Testis (tissue), 3 donors: Measurements from ENCODE around the gene DPF3. TPM values are rescaled to one million over a fixed set of nuclear protein-coding genes. Genes with fewer than 3 reads are reported as not detected.

ENCODE experiments used
- DNase-seq: peaks from one replicate; pipeline ENCODE4 v3.0.0-alpha.2; 2019
- H3K27ac ChIP-seq, 2 donors: fragments of 200-600 bp; sonication (generic); one replicate each; pipeline ENCODE4 v1.5.1; 2019
- H3K27me3 ChIP-seq: fragments of 200-600 bp; sonication (generic); one replicate; pipeline ENCODE4 v1.5.1; 2019
- H3K36me3 ChIP-seq: fragments of 200-600 bp; sonication (generic); one replicate; pipeline ENCODE4 v1.5.1; 2017; ENCODE audit warnings: low read depth; ENCODE audit errors: missing control alignments
- H3K4me1 ChIP-seq: fragments of 200-600 bp; sonication (generic); one replicate; pipeline ENCODE4 v1.5.1; 2019
- H3K4me3 ChIP-seq, 2 donors: fragments of 200-600 bp; sonication (generic); one replicate each; pipeline ENCODE4 v1.5.1; 2017 to 2019
- H3K9me3 ChIP-seq: fragments of 200-600 bp; sonication (generic); one replicate; pipeline ENCODE4 v1.5.1; 2017
- CTCF ChIP-seq, 3 experiments: fragments of 450-650 bp in 2 of 3; fragments of 200-600 bp in 1 of 3; sonication (generic) in 1 of 3; IDR thresholded peaks; one replicate each; pipeline ENCODE4 v1.5.1; 2016 to 2019; ENCODE audit warnings: antibody characterized with exemption in 3 of 3, mild to moderate bottlenecking in 2 of 3, moderate library complexity in 1 of 3
- POLR2A ChIP-seq: fragments of 450-650 bp; IDR thresholded peaks from one replicate; pipeline ENCODE4 v1.6.1; 2017; ENCODE audit warnings: antibody characterized with exemption, mild to moderate bottlenecking, moderate library complexity
- WGBS, 2 donors: methylation state at CpG; one replicate each; pipeline ENCODE4 v1.1.5; 2018; 5-methylcytosine and 5-hydroxymethylcytosine counted together
- intact Hi-C: fragments of 100-400 bp; cut with DNase I; formaldehyde crosslinking; loops from one replicate; pipeline ENCODE4 v1.15.1; 2023; ENCODE audit warnings: low total_unique reads
- polyA plus RNA-seq: library from polyadenylated mRNA; stranded (reverse); fragments of 350-450 nt; fragmentation: Illumina TruSeq; extraction: RNeasy Lipid Tissue Mini Kit (QIAGEN cat#74804); gene quantifications from one replicate; pipeline ENCODE4 v1.2.3, GENCODE V29; 2014; ENCODE audit warnings: low read depth, low replicate concordance; ENCODE audit not compliant: insufficient read depth
- total RNA-seq, 2 donors: library from RNA; depleted of rRNA; stranded (reverse); fragments of >200 nt; gene quantifications; one replicate each; pipeline ENCODE4 v1.2.3, GENCODE V29; 2016

DPF3 gene
- total and polyA plus RNA-seq, 3 donors from 2014 or later = 14.6 to 41.6 (median 26.4) TPM

GRCh38 chr14:72673179-72673578, 220.7 kb downstream of the DPF3 start:
- no peak for TF ChIP-seq CTCF (IDR thresholded peaks at IDR 0.05)

GRCh38 chr14:72666610-72667009, 227.3 kb downstream of the DPF3 start:
- H3K36me3 ChIP-seq = no peaks in the 10 kb centered on the region
- H3K4me1 ChIP-seq = no peaks in the 10 kb centered on the region
- TF ChIP-seq POLR2A = no peak
- no peak for TF ChIP-seq CTCF (IDR thresholded peaks at IDR 0.05)
- intact Hi-C loops = no loop called here
- WGBS, 2 donors = 19 to 34% methylated on average over 1 of the region's 1 CpG
- no peaks in the 10 kb centered on the region for H3K27me3 ChIP-seq
- no peak for DNase-seq
- no peaks in the 10 kb centered on the region for H3K9me3 ChIP-seq
- H3K27ac ChIP-seq = no peak overlapping the region
- no peak overlapping the region for H3K4me3 ChIP-seq

More at GRCh38 chr14:72673179-72673578, 220.7 kb downstream of the DPF3 start:
- no peak for DNase-seq
- Histone ChIP-seq H3K9me3 (no peaks in the 10 kb centered on the region), H3K27ac (no peak overlapping the region), H3K27me3 (no peaks in the 10 kb centered on the region), H3K4me3 (no peak overlapping the region), H3K4me1 (no peaks in the 10 kb centered on the region), H3K36me3 (no peaks in the 10 kb centered on the region)
- intact Hi-C loops = no loop called here

DNA sequence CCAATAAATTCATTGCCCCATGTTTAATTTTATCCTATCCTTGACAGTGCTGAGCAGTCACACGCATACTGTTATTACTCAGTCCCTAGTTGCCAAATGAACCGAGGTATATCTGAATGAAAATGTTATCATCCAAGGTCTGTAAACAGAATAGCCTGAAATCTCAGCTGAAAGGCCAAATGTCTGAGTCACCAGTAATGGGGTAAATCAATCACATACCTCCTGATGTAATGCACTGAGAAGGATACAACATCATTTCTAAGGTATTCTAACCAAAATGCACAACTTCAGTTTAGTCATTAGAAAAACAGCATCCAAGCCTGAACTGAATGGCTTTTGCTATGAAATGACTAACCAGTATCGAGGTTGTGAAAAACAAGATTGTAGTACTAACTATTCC, 228.6 kb downstream of the DPF3 start:
- intact Hi-C loops = no loop called here
- Histone ChIP-seq H3K4me3 (no peak overlapping the region), H3K9me3 (no peaks in the 10 kb centered on the region), H3K27ac (no peak overlapping the region), H3K36me3 (no peaks in the 10 kb centered on the region), H3K27me3 (no peaks in the 10 kb centered on the region), H3K4me1 (no peaks in the 10 kb centered on the region)
- no peak for DNase-seq
- 69 to 83% methylated on average over 3 of the region's 3 CpGs for WGBS, 2 donors
- no peak for TF ChIP-seq POLR2A
- no peak for TF ChIP-seq CTCF (IDR thresholded peaks at IDR 0.05)

DNA sequence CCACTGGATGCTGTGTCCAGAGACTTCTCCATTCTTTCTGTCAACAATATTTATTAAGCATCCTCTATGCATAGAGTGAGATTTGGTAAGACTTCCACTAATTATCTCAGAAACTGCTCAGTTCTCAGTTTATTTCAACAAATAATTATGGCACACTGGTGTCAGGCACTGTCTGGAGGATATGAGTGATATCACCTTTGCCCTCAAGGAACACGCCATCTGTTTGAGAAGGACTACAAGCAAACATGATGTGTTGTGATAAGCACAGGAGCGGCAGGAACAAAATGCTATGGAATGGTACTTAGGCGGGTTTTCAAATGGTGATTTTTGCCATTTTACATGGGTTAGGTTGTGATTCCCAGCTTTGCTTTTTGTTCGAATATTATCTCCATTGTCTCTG, 229.2 kb downstream of the DPF3 start:
- H3K36me3 ChIP-seq = no peaks in the 10 kb centered on the region
- 91 to 95% methylated on average over 4 of the region's 4 CpGs for WGBS, 2 donors
- no peaks in the 10 kb centered on the region for H3K27me3 ChIP-seq
- H3K27ac ChIP-seq = no peak overlapping the region
- intact Hi-C loops = no loop called here
- TF ChIP-seq CTCF (IDR thresholded peaks at IDR 0.05) (no peak), POLR2A (no peak)
- DNase-seq = no peak
- H3K4me1 ChIP-seq = no peaks in the 10 kb centered on the region
- no peaks in the 10 kb centered on the region for H3K9me3 ChIP-seq
- H3K4me3 ChIP-seq = no peak overlapping the region

- H3K27me3 ChIP-seq = no peaks in the 10 kb centered on the region
- H3K9me3 ChIP-seq = no peaks in the 10 kb centered on the region
- 86 to 94% methylated on average over 5 of the region's 5 CpGs for WGBS, 2 donors
- TF ChIP-seq CTCF (IDR thresholded peaks at IDR 0.05) (no peak), POLR2A (no peak)
- no peak overlapping the region for H3K4me3 ChIP-seq
- intact Hi-C loops = no loop called here
- H3K4me1 ChIP-seq = no peaks in the 10 kb centered on the region
- H3K36me3 ChIP-seq = no peaks in the 10 kb centered on the region
- DNase-seq = no peak
- H3K27ac ChIP-seq = no peak overlapping the region
Measured at GRCh38 chr14:72663956-72664650, 229.8 kb downstream of the DPF3 start.
